ENCODE data around the gene RDH13.
"Not testable (repeated sequence)": the region's sequence is repeated elsewhere in the genome, so short reads cannot be mapped to it uniquely, and the experiment has no call there.

The RDH13 gene

GRCh38 chr19:55010561-55010960, 52.4 kb downstream of the RDH13 start:
- DNase-seq = not testable (repeated sequence)

- DNase-seq = not testable (repeated sequence)
Observed at GRCh38 chr19:55008781-55009180, 54.2 kb downstream of the RDH13 start.

DNA sequence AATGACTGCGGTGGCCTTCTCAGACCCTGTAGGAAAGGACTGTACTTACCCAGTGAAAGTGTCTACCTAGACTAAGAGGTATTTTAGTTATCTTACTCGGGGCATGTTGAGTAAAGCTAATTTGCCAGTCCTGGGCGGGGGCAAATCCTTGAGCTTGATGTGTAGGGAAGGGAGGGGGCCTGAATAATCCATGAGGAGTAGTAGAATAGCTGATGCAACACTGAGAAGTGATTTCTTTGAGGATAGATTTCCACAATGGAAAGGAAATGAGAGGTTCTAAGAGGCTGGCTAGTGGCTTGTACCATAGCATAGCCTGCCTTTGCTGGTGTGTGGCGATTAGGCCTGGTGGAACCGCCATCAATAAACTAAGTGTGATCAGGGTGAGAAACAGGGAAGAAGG, 54.8 kb downstream of the RDH13 start:
- not testable (repeated sequence) for DNase-seq

DNA sequence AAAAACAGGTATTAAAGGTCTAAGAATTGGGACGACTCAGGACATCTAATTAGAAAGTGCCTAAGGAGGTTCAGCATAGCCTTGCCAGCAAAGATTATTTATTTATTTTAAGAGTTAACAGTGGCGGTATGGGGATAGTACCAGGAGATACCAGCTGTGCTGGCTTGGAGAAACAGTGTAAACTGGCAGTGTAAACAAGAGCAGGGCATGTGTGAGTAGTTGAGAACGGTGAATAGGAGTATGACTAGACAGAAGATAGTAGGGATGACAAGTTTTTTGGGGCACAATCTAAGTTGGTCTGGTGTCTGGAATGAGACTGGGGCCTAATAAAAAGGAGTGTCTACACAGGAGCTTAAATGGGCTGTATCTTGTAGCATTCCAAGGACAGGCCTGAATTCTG, 55.4 kb downstream of the RDH13 start:
- not testable (repeated sequence) for DNase-seq

DNA sequence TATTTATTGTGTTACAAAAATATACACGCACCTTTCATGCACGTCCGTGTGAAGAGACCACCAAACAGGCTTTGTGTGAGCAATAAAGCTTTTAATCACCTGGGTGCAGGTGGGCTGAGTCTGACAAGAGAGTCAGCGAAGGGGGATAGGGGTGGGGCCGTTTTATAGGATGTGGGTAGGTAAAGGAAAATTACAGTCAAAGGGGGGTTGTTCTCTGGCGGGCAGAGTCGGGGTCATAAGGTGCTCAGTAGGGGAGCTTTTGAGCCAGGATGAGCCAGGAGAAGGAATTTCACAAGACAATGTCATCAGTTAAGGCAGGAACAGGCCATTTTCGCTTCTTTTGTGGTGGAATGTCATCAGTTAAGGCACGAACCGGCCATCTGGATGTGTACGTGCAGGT, 56.2 kb downstream of the RDH13 start:
- DNase-seq = not testable (repeated sequence)

- DNase-seq = no peak
Observed at GRCh38 chr19:55005684-55006488, 57.1 kb downstream of the RDH13 start.

DNA sequence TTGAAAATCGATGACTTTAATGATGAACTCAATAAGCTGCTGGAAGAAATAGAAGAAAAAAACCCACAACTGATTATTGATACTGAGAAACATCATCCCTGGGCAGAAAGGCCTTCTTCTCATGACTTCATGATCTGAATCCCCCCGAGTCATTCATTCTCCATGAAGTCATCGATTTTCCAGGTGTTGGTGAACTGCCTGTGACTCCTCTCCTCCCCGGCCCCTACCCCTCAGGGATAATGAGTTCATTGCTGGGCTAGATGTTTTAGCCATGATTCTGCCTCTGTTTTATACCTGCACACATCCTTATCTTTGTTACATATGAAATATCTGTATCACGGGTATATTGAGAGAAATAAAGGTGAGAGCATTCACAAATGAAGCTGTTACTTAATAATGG, 62.2 kb downstream of the RDH13 start:
- DNase-seq = no peak

- DNase-seq = not testable (repeated sequence)
Observed at GRCh38 chr19:54998751-54999239, 64.2 kb downstream of the RDH13 start.

- no peak for DNase-seq
Observed at GRCh38 chr19:54995561-54995960, 67.4 kb downstream of the RDH13 start.

Measured in cortex of kidney (tissue), 1 donor.